Lung microvascular endothelial cell (primary cell): Measurements from ENCODE around the gene MAGEB4. TPM values are rescaled to one million over a fixed set of nuclear protein-coding genes. Genes with fewer than 3 reads are reported as not detected.
A peak's percentile ranks its signal among the peaks of the same experiment; 100 is the strongest.

ENCODE experiments used
- DNase-seq, 2 donors: peaks; one replicate each; pipeline versions ENCODE4 v3.0.0 to v3.0.0-alpha.2; 2010; ENCODE audit warnings: low read depth in 2 of 2
- total RNA-seq: library from RNA; depleted of rRNA; stranded (reverse); fragments of >200 nt; gene quantifications from 2 replicates; pipeline ENCODE4 v1.2.1, GENCODE V29; 2014

Gene MAGEB4
- total RNA-seq, 1 donor from 2014 or later: not detected

DNA sequence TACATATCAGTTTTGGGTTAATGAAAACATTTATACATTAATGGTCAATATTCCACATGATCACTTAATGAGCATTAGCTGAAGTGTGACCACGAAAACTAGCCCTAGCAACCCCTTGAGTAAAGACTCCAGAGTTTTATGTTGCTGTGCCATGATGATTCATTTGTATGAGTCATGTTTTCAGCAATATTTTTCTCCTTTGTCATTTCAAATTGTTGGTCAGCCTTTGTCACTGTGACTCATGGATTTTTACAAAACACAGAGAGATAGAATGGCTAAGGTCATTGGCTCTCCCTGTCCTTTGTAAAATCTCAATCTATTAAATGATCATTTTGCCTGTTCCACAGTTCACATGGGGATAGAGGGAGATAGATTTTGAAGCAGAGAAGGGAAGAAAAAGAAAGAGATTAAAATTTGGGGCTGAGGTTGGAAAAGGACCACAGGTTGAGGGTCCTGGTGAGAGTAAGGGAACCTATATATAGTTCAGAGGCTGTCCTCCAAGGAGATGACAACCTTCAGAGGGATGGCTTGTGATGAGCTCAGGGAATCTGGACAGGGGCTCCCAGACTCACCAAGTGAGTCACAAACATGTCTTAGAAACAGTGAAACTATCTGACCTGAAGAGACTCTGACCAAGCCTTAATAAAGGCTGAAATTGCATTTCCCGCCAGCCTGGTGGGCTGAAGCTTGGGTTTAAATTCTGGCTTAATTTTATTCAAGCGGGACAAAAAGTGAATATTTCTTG is 41.8 kb downstream of the MAGEB4 start:
- DNase-seq: peak; percentile 87 to 92

Other genes with a start within 250 kb of the MAGEB4 start
- not detected in 2 replicates for gene MAGEB2, start 26.4 kb upstream of the MAGEB4 start, total RNA-seq
- not detected in 2 replicates for gene MAGEB3, start 11.3 kb upstream of the MAGEB4 start, total RNA-seq
- not detected in 2 replicates for gene MAGEB1, start 5.1 kb downstream of the MAGEB4 start, total RNA-seq
- gene NR0B1, start 67.4 kb downstream of the MAGEB4 start, total RNA-seq: not detected in 2 replicates